Activated naive CD4-positive, alpha-beta T cell treated with anti-CD3 and anti-CD28 coated beads, Interleukin-2, amount 50 U/mL, for 16 hours (primary cell): ENCODE measurements around the gene SLC25A24.
"Not testable (repeated sequence)": the region's sequence is repeated elsewhere in the genome, so short reads cannot be mapped to it uniquely, and the experiment has no call there.

Source experiments
- DNase-seq: peaks from one replicate; pipeline ENCODE4 v3.0.0-alpha.2; 2020

SLC25A24 gene

GRCh38 chr1:108133148-108133547, 67.0 kb downstream of the SLC25A24 start:
- not testable (repeated sequence) for DNase-seq

GRCh38 chr1:108132367-108132766, 67.8 kb downstream of the SLC25A24 start:
- DNase-seq = not testable (repeated sequence)

GRCh38 chr1:108131281-108131680, 68.9 kb downstream of the SLC25A24 start:
- not testable (repeated sequence) for DNase-seq

GRCh38 chr1:108130794-108131193, 69.3 kb downstream of the SLC25A24 start:
- no peak for DNase-seq

GRCh38 chr1:108129999-108130398, 70.1 kb downstream of the SLC25A24 start:
- no peak for DNase-seq

- DNase-seq = peak; percentile 56
Measured at GRCh38 chr1:108125312-108126138, 74.6 kb downstream of the SLC25A24 start.

- DNase-seq = no peak
Measured at GRCh38 chr1:108124622-108125311, 75.4 kb downstream of the SLC25A24 start.

- DNase-seq = no peak
Measured at GRCh38 chr1:108124023-108124422, 76.1 kb downstream of the SLC25A24 start.

GRCh38 chr1:108121358-108122143, 78.6 kb downstream of the SLC25A24 start:
- no peak for DNase-seq

GRCh38 chr1:108120163-108120562, 80.0 kb downstream of the SLC25A24 start:
- DNase-seq = no peak

- DNase-seq = no peak
Measured at GRCh38 chr1:108119500-108119899, 80.6 kb downstream of the SLC25A24 start.

GRCh38 chr1:108117945-108118902, 81.9 kb downstream of the SLC25A24 start:
- no peak for DNase-seq

- no peak for DNase-seq
Measured at GRCh38 chr1:108117237-108117636, 82.9 kb downstream of the SLC25A24 start.

GRCh38 chr1:108114033-108114599, 86.0 kb downstream of the SLC25A24 start:
- no peak for DNase-seq

- DNase-seq = no peak
Measured at GRCh38 chr1:108113496-108113895, 86.6 kb downstream of the SLC25A24 start.

GRCh38 chr1:108109295-108109973, 90.7 kb downstream of the SLC25A24 start:
- no peak for DNase-seq

GRCh38 chr1:108108119-108108518, 92.0 kb downstream of the SLC25A24 start:
- no peak for DNase-seq

- DNase-seq = peak; percentile 55
Measured at GRCh38 chr1:108107658-108108057, 92.5 kb downstream of the SLC25A24 start.

GRCh38 chr1:108106775-108107174, 93.4 kb downstream of the SLC25A24 start:
- DNase-seq = no peak

- no peak for DNase-seq
Measured at GRCh38 chr1:108100148-108100547, 100.0 kb downstream of the SLC25A24 start.

- no peak for DNase-seq
Measured at GRCh38 chr1:108097018-108097417, 103.1 kb downstream of the SLC25A24 start.
